HL-60/S4 (cell line): Measurements from ENCODE around the gene PTPRZ1.

Experiments
- in situ Hi-C: fragments of 300-500 bp; cut with MboI; formaldehyde crosslinking; loops from 2 replicates; pipeline ENCODE4 v1.14.3; 2022; ENCODE audit warnings: low sequenced_read_pairs

The PTPRZ1 gene

GRCh38 chr7:121872831-121873288 is at the start of gene PTPRZ1:
TSS of gene PTPRZ1 (plus strand) at chr7:121873161. CDS start at chr7:121873500, 339 bp downstream.
- in situ Hi-C loops = no loop called here

- in situ Hi-C loops = no loop called here
Observed at GRCh38 chr7:121824276-121824675, 48.7 kb upstream of the PTPRZ1 start.

GRCh38 chr7:121831351-121831750 is 41.6 kb upstream of the PTPRZ1 start:
- in situ Hi-C loops = no loop called here

- in situ Hi-C loops = no loop called here
Observed at GRCh38 chr7:121831801-121832200, 41.2 kb upstream of the PTPRZ1 start.

- in situ Hi-C loops = no loop called here
Observed at GRCh38 chr7:121832347-121832746, 40.6 kb upstream of the PTPRZ1 start.

GRCh38 chr7:121833991-121834390 is 39.0 kb upstream of the PTPRZ1 start:
- in situ Hi-C loops = no loop called here

- in situ Hi-C loops = no loop called here
Observed at GRCh38 chr7:121837462-121837861, 35.5 kb upstream of the PTPRZ1 start.

- in situ Hi-C loops = no loop called here
Observed at GRCh38 chr7:121847041-121847440, 25.9 kb upstream of the PTPRZ1 start.

GRCh38 chr7:121853307-121853706 is 19.7 kb upstream of the PTPRZ1 start:
- in situ Hi-C loops = no loop called here

- in situ Hi-C loops = no loop called here
Observed at GRCh38 chr7:121860953-121861352, 12.0 kb upstream of the PTPRZ1 start.

- in situ Hi-C loops = no loop called here
Observed at GRCh38 chr7:121862591-121862990, 10.4 kb upstream of the PTPRZ1 start.

- in situ Hi-C loops = no loop called here
Observed at GRCh38 chr7:121871188-121871587, 1.8 kb upstream of the PTPRZ1 start.

- in situ Hi-C loops = no loop called here
Observed at GRCh38 chr7:121873289-121874194, 581 bp downstream of the PTPRZ1 start.

GRCh38 chr7:121874298-121874697 is 1.3 kb downstream of the PTPRZ1 start:
- in situ Hi-C loops = no loop called here

- in situ Hi-C loops = no loop called here
Observed at GRCh38 chr7:121875203-121875602, 2.2 kb downstream of the PTPRZ1 start.

GRCh38 chr7:121876656-121877500 is 3.9 kb downstream of the PTPRZ1 start:
- in situ Hi-C loops = no loop called here

- in situ Hi-C loops = no loop called here
Observed at GRCh38 chr7:121878918-121879464, 6.0 kb downstream of the PTPRZ1 start.

- in situ Hi-C loops = no loop called here
Observed at GRCh38 chr7:121879544-121879943, 6.6 kb downstream of the PTPRZ1 start.

GRCh38 chr7:121882731-121883130 is 9.8 kb downstream of the PTPRZ1 start:
- in situ Hi-C loops = no loop called here

GRCh38 chr7:121885166-121885920 is 12.4 kb downstream of the PTPRZ1 start:
- in situ Hi-C loops = no loop called here

- in situ Hi-C loops = no loop called here
Observed at GRCh38 chr7:121887634-121888033, 14.7 kb downstream of the PTPRZ1 start.
